MCF 10A (cell line): ENCODE data around the gene TMEM151B. TPM values are rescaled to one million over a fixed set of nuclear protein-coding genes. Genes with fewer than 3 reads are reported as not detected.

ENCODE experiments used
- BruUV-seq: library from RNA; stranded (reverse); fragments of 400-500 nt; replicated peaks from 2 replicates; lab custom pipeline; 2021; lab: Mats Ljungman, UMichigan
- CTCF ChIA-PET: fragments of 300-600 bp; sonication (Branson Sonifier 250); formaldehyde crosslinking; extraction: SDS; loops from one replicate; lab custom pipeline; 2021; ENCODE audit warnings: antibody characterized with exemption, inconsistent platforms; lab: Yijun Ruan, JAX
- POLR2A ChIA-PET: fragments of 300-600, 350-650 bp; sonication (Branson Sonifier 250); formaldehyde crosslinking; extraction: SDS; loops from one replicate; lab custom pipeline; 2020; ENCODE audit warnings: antibody characterized with exemption, inconsistent platforms; lab: Yijun Ruan, JAX
- DNase-seq: peaks from one replicate; pipeline ENCODE4 v3.0.0-alpha.2; 2018; ENCODE audit not compliant: unreplicated experiment
- H3K27ac Mint-ChIP-seq: one replicate; pipeline ENCODE4 v1.8.0; 2022; ENCODE audit warnings: mild to moderate bottlenecking, low read depth, mixed read lengths; ENCODE audit not compliant: unreplicated experiment
- H3K27me3 Mint-ChIP-seq: one replicate; pipeline ENCODE4 v1.8.0; 2022; ENCODE audit warnings: mixed read lengths; ENCODE audit not compliant: insufficient read depth, unreplicated experiment
- H3K36me3 Mint-ChIP-seq: one replicate; pipeline ENCODE4 v1.8.0; 2022; ENCODE audit warnings: mild to moderate bottlenecking, moderate library complexity, mixed read lengths; ENCODE audit not compliant: insufficient read depth, unreplicated experiment
- H3K4me1 Mint-ChIP-seq: one replicate; pipeline ENCODE4 v1.8.0; 2022; ENCODE audit warnings: mixed read lengths; ENCODE audit not compliant: insufficient read depth, unreplicated experiment
- H3K4me3 Mint-ChIP-seq: one replicate; pipeline ENCODE4 v1.8.0; 2022; ENCODE audit warnings: mild to moderate bottlenecking, moderate library complexity, mixed read lengths; ENCODE audit not compliant: unreplicated experiment
- H3K9me3 Mint-ChIP-seq: one replicate; pipeline ENCODE4 v1.8.0; 2022; ENCODE audit warnings: mixed read lengths; ENCODE audit not compliant: unreplicated experiment
- intact Hi-C: fragments of 100-400 bp; cut with micrococcal nuclease; formaldehyde crosslinking; loops from 2 replicates; pipeline ENCODE4 v1.14.1; 2022
- total RNA-seq: library from RNA; stranded (reverse); gene quantifications from 2 replicates; pipeline ENCODE4 v1.2.3, GENCODE V29; 2022
- TF ChIP-seq, protein P1 (sequence below): fragments of 200-600 bp; IDR thresholded peaks from one replicate; pipeline ENCODE4 v1.8.0; 2022; ENCODE audit warnings: antibody characterized with exemption, mild to moderate bottlenecking; ENCODE audit not compliant: unreplicated experiment

TMEM151B gene
- total RNA-seq, 1 experiment from 2014 or later: not detected

DNA sequence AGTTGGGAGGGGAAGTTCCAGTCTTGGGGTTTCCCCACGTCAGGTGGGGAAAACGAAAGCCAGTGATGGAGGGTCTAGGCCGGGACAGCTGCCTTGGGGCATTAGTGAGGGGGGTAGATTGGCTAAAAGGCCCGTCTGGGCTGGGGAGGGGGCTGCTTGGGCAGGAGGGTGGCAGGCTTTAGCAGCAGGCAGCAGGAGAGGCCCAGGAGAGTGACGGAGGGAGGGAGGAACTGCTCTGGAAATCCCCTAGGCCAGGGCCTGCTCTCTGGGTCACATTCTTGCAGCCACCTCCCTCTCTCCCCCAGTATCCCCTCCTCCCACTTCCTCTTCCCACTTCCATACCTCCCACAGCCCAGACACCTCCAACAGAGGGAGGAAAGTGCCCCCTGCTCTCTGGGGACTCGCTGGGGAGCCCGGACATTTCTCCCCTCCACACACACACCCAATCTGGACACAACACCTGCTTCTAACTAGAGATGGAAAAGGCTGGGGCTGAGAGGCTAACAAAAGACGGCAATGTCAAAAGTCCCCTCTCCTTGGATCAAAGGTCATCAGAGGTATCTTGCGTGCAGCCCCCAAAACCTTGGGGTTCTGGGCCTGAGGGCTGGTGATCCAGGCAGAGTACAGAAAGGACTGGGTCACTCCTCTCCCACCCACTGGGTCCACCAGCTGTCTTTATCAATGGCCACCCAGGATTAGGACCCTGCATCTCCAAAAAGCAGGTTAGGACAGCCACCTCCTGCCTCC lies 6.7 kb upstream of the TMEM151B start:
- no peaks in the 10 kb centered on the region for H3K9me3 Mint-ChIP-seq
- ChIA-PET CTCF (interaction anchor here (0.8 to 1.9 kb wide), 6 partner anchors 21 to 95 kb away, joined by 3 to 8 read pairs (median 4); no protein-coding TSS in a partner anchor), POLR2A (interaction anchor here (1.6 to 3.3 kb wide), 2 partner anchors 16 to 76 kb away, joined by 7 to 25 read pairs; partner anchors contain the start of gene HSP90AB1)
- H3K27ac Mint-ChIP-seq: peak overlapping the region; percentile 77
- H3K4me1 Mint-ChIP-seq: peaks cover 23% of the 10 kb centered on the region
- BruUV-seq: no TSS peak
- peak overlapping the region; percentile 91 for H3K4me3 Mint-ChIP-seq
- intact Hi-C loops: loop anchor here (2.0 kb wide), 1 partner anchor 49 kb away; the partner anchor contains the start of gene AARS2
- TF ChIP-seq, protein P1, sequence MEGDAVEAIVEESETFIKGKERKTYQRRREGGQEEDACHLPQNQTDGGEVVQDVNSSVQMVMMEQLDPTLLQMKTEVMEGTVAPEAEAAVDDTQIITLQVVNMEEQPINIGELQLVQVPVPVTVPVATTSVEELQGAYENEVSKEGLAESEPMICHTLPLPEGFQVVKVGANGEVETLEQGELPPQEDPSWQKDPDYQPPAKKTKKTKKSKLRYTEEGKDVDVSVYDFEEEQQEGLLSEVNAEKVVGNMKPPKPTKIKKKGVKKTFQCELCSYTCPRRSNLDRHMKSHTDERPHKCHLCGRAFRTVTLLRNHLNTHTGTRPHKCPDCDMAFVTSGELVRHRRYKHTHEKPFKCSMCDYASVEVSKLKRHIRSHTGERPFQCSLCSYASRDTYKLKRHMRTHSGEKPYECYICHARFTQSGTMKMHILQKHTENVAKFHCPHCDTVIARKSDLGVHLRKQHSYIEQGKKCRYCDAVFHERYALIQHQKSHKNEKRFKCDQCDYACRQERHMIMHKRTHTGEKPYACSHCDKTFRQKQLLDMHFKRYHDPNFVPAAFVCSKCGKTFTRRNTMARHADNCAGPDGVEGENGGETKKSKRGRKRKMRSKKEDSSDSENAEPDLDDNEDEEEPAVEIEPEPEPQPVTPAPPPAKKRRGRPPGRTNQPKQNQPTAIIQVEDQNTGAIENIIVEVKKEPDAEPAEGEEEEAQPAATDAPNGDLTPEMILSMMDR: no peak
- H3K36me3 Mint-ChIP-seq: no peaks in the 10 kb centered on the region
- DNase-seq: no peak
- H3K27me3 Mint-ChIP-seq: no peaks in the 10 kb centered on the region

DNA sequence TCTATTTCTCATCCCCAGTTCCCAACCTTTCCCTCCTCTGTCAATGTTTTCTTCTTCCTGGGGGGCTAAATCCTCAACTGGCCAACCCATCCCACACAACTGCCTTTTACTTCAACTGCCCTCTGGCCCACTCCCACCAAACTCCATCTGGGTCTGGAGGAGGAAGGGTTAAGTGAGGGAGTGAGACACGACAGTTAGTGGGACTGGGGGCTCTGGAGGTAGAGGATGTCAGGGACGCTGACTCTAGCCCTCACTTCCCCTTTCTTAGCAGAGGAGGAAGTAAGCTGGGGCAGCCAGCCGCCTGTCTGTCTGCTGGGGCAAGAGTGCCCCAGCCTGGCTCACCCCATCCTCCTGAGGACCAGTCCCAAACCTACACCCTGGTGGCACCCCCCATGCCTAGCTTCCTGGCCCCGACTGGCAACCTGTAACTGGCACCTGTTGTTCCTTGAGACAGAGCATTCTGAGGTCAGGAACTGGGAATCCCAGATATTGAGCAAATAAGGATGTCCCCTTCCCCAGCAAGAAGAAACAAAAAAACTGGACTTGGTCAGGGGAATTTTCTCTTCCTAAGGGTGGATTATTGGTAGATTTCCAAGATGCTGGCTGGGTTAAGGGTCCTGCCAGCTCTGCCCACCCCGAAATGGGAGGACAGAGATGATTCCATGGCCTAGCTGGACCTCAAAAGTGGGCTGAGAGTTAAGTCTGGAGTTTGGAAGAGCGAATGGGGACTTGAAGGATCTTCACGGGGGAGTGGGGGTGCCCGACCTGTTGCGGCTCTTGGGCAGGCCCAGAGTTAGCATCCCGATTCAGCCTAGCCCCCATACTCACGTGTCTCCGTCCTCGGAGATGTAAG lies 5.9 kb upstream of the TMEM151B start:
- H3K9me3 Mint-ChIP-seq: no peaks in the 10 kb centered on the region
- DNase-seq: no peak
- H3K27ac Mint-ChIP-seq: peak overlapping the region; percentile 77
- POLR2A ChIA-PET: interaction anchor here (1.3 to 3.3 kb wide), 4 partner anchors 8 to 75 kb away, joined by 3 to 25 read pairs (median 7); partner anchors contain the start of gene HSP90AB1
- no peaks in the 10 kb centered on the region for H3K36me3 Mint-ChIP-seq
- intact Hi-C loops: loop anchor here (2.0 to 5.0 kb wide), 2 partner anchors 48 to 193 kb away; partner anchors contain the start of gene AARS2
- CTCF ChIA-PET: interaction anchor here (0.7 to 1.9 kb wide), 9 partner anchors 9 to 96 kb away, joined by 3 to 8 read pairs (median 3); no protein-coding TSS in a partner anchor
- TF ChIP-seq, protein P1: no peak
- no TSS peak for BruUV-seq
- H3K4me3 Mint-ChIP-seq: peak overlapping the region; percentile 91
- H3K4me1 Mint-ChIP-seq: peaks cover 23% of the 10 kb centered on the region
- H3K27me3 Mint-ChIP-seq: peaks cover 1% of the 10 kb centered on the region

DNA sequence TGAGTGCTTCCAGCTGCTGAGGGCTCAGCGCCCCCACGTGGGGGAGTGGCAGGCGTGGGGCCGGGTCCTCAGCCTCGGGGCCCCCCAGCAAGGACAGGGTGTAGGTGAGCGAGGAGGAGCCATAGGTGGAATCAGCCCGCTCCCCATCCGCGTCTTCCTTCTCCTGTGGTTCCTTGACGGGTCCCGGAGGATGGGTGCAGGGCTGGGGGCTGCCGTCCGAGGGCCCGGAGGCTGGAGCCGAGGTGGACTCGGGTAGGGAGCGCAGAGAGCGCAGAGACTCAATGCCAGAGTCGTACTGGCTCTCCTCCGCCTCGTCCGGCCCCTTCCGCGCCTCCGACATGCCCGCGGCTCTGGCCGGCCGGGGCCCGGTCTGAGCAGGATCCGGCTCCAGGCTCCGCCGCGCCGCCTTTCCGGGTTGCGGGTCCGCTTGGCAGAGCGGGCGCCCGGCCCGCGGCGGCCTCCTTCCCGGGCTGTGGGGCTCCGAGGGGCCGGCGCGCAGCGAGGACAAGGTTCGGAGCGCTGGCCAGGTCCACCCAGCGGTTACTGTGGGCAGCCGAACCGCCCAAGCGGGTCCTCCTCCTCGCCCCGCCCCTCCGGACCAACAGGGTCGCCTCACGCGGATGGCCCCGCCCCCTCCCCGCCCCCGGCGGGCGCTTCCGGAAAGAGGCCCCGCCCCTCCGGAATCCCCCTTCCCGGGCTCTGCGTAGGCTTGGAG lies 5.1 kb upstream of the TMEM151B start, which contains the start of gene NFKBIE:
Gene NFKBIE, minus strand, starts transcription at position 545 of the 715 bp plus-strand sequence. Its CDS starts 205 bp downstream, at position 340.
- intact Hi-C loops: loop anchor here (2.0 to 5.0 kb wide), 2 partner anchors 48 to 192 kb away; partner anchors contain the start of gene AARS2
- peak; percentile 92 for DNase-seq
- CTCF ChIA-PET: interaction anchor here (0.7 to 5.8 kb wide), 8 partner anchors 8 to 76 kb away, joined by 3 to 214 read pairs (median 5); partner anchors contain the start of gene SLC35B2
- H3K9me3 Mint-ChIP-seq: no peaks in the 10 kb centered on the region
- TF ChIP-seq, protein P1: no peak
- peaks cover 9% of the 10 kb centered on the region for H3K27me3 Mint-ChIP-seq
- peak within 1 kb of the TSS; percentile 77 for H3K27ac Mint-ChIP-seq
- H3K4me1 Mint-ChIP-seq: peaks cover 23% of the 10 kb centered on the region
- H3K4me3 Mint-ChIP-seq: peak within 1 kb of the TSS; percentile 91
- TSS peak; percentile 73 for BruUV-seq
- POLR2A ChIA-PET: interaction anchor here (1.3 to 3.3 kb wide), 4 partner anchors 8 to 74 kb away, joined by 3 to 25 read pairs (median 7); partner anchors contain the start of gene HSP90AB1
- H3K36me3 Mint-ChIP-seq: no peaks in the 10 kb centered on the region
